Midbrain (tissue), 1 donor: ENCODE results near the gene ST8SIA4.

Source experiments
- DNase-seq: peaks from one replicate; lab custom pipeline; 2025; lab: John Stamatoyannopoulos, UW

The ST8SIA4 gene

GRCh38 chr5:100903039-100903887 is at the start of gene ST8SIA4:
TSS of gene ST8SIA4 (minus strand) at chr5:100903282. CDS start at chr5:100902955, 327 bp downstream.
- peak; percentile 58 for DNase-seq

DNA sequence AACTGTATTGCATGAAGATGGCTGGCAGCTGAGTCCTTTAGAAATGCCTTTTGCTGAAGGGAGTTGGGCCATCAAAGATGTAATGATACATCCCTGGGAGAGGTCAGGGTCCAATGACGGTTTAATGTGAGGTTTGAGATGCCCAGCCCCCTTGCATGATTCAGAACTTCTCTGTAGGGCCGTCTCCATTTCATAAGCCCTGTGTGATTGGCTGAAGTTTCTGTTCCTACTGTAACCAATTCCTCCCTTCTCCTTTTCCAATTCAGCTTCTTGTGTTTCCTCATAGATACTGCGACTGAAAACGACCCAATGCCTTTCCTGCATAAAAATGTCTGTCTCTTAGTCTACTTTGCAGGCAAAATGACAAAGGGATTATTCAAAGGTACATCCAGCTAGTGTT is 47.9 kb upstream of the ST8SIA4 start:
- no peak for DNase-seq

DNA sequence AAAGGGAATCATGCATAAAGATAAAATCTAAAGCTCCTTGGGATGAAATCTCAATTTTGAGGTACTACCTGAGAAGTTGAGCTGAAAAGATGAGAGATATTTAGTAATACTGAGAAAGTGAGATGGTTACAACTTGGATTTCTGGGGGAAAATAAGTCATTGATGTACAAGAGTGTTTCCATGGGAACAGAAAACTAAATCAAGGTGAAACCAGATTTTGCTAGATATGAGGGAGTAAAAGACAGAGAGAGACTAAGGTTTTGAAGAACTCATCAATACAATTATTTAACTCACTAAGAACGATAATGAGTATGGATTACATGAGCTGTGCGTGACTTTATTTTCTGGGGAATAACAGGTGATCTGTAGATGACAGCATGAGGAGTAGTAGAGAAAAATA is 10.2 kb upstream of the ST8SIA4 start:
- DNase-seq = no peak

DNA sequence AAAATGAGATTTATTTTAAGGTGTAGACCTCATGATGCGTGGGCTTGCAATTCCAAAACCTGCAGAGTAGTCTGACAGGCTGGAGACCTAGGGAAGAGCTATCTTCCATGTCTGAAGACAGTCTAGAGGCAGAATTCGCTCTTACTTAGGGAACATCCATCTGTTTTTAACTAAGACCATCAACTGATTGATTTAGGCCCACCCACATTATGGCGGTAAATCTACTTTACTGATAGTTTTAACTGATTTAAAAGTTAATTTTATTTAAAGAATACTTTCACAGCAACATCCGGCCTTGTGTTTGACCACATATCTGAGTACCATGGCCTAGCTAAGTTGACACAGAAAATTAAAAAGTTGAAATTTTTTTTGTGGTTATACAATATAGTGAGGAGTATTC is 6.0 kb upstream of the ST8SIA4 start:
- no peak for DNase-seq

DNA sequence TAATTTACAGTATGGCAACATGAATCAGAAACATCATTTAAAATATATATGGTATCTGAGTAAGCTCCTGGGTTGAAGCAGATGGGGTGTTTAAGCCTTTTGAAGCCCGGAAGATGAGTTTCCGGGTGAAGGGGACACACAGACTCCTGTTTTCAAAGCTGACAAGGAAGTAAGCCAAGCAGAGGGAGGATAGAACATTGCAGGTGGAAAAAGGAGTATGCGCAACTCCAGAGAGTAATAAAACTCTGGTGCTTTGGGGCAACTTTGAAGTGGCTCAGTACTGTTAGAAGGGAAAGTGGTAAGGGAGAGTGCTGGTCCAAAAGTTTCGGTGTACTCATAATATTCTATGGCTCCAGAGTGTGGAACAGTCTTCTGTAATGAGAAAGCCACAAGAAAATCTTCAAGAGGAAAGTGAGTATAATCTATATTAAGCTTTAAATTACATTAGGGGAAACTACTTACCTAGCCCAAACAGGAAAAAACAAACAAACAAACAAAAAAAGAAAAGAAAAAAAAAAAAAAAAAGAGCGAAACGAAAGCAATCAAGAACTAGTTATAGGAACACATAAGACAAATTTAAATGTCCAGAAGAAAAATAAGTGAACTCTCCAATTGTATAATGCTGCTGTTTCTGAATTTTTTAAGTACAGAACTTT is 2.3 kb upstream of the ST8SIA4 start:
- no peak for DNase-seq

DNA sequence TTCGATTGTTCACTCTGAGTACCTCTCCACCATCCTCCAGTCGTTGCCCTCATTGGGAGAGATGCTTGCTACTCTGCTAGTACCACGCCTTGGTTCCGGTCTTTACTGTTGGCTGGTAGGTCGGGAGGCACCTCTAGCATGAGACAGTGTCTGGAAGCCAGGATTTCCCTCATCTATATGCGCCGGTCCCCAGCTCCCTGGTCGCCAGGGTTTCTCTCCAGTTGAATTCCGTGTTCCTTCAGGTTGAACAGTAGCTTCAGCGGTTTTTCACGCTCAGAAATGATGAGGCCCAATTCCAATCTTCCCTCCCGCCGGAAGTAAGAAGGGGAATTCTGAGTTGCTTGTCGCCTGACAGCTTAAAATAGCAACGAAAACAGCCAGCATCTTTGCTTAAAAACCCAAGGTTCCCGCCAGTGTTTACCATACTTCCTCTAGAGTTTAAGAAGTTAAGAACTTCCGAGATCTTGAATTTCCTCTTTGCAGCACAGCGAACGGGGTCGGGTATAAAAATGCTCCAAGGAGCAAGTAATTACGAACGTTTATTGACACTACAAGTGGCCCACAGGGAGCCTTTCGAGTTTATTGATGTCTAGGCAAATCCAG is 1.3 kb upstream of the ST8SIA4 start:
- DNase-seq = no peak

- no peak for DNase-seq
These were observed 543 bp downstream of the ST8SIA4 start for GRCh38 chr5:100902440-100903038.

- peak; percentile 39 for DNase-seq
These were observed 1.2 kb downstream of the ST8SIA4 start for GRCh38 chr5:100901821-100902341.

DNA sequence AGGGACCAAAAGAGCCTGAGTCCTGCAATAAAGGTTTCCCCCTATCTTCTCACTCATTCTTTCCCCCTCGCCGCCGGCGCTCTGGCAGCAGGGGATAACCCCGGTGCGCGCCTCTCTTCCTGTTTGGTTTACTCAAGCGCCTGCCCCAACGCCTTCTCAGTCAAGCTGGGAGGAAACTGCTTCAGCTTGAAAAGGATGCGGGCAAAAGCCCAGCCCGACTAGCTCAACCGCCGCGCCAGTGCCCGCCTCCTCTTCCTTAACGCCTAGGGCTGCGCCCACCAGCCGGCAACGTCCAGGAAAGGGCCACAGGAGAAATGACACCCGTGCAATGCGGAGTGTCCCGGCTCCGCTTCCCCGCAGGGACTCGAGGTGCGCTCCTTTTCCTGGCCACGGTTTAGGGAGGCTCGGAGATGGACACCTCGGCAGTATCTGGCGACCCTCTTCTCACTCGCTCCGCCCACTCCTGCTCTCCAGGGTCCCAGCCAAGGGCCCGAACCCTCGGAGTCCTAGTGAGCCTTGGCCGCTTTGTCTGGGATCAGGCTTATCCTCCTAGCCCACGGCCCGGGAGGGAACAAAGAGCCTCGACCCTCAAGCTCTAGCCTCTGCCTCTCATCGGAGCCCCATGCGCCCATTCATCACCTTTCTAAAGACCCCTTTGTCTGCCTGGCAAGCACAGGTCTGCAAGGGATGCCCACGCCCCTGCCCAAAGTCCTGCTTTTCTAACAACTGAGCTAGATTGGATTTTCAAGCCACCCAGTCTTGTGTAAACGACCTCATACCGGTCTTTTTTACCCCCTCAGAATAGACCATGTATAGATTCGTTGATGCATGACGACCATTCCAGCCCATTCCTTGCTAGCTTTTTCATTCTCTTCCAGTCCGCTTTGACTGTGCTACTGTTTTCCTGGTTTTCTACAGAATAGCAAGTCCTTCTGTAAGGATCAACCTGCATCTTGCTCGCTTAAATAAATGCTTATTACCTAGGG is 2.0 kb downstream of the ST8SIA4 start:
- DNase-seq = peak; percentile 36

- peak; percentile 32 for DNase-seq
These were observed 2.8 kb downstream of the ST8SIA4 start for GRCh38 chr5:100900142-100900795.

GRCh38 chr5:100899675-100900074 is 3.4 kb downstream of the ST8SIA4 start:
- no peak for DNase-seq

- no peak for DNase-seq
These were observed 4.4 kb downstream of the ST8SIA4 start for GRCh38 chr5:100898504-100899346.

GRCh38 chr5:100896054-100896453 is 7.0 kb downstream of the ST8SIA4 start:
- DNase-seq = no peak

DNA sequence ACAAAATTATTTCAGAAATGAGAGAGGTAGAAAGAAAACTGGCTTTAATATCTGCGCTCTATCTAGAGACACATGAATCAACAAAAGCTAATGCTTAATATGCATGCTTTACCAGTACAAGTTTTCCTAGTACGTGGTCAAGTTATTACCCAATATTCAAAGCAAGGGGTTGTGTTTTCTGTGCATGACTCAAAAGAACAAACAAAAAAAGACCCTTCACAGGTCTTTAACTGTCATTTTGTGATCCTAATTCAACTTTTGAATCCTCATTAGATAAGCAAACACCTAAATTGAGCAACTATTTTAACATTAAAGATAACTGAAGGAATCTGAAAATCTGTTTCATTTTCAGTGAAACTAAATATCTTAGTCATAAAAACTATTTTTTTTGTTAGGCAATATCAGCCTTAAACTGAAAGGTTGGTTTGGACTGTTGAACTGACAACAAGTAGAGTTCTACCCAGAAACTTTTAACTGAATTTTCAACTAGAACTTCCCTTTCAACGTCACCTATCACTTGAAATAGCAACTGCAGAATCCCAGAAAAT is 12.5 kb downstream of the ST8SIA4 start:
- no peak for DNase-seq

- DNase-seq = no peak
These were observed 13.2 kb downstream of the ST8SIA4 start for GRCh38 chr5:100889896-100890295.

DNA sequence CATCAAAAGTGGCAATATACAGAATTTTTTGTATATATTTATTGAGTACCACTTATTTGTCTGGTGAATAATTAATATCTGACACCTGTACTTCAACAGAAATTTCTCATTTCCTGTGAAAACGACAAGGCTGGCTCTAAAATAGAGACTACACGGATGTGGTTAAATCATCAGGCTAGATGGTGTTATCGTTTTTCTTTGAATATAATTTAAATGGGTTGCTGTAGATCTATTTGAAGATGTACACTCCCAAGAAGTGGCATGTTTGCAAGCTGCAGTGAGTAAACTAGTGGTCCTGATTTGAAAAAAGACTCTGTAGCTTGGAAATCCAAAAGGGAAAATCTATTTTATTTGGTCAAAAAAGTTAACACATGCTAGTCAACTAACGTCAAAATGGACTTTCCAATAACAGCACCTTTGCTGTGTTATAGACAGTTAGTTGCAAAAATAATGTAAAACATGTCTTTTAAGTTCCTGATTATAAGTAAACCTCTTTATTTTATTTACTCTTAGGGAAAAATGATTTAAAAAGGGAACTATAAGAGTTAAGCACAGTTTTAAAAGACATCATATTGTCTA is 13.8 kb downstream of the ST8SIA4 start:
- no peak for DNase-seq

- DNase-seq = no peak
These were observed 25.8 kb downstream of the ST8SIA4 start for GRCh38 chr5:100877274-100877673.

- no peak for DNase-seq
These were observed 30.5 kb downstream of the ST8SIA4 start for GRCh38 chr5:100872408-100873190.
